Hepatic stellate cell (primary cell): ENCODE results near the gene NFE2L3.
"Not testable (repeated sequence)": the region's sequence is repeated elsewhere in the genome, so short reads cannot be mapped to it uniquely, and the experiment has no call there.

Source experiments
- DNase-seq: peaks from one replicate; pipeline ENCODE4 v3.0.0; 2011; ENCODE audit warnings: low spot score

The NFE2L3 gene, protein sequence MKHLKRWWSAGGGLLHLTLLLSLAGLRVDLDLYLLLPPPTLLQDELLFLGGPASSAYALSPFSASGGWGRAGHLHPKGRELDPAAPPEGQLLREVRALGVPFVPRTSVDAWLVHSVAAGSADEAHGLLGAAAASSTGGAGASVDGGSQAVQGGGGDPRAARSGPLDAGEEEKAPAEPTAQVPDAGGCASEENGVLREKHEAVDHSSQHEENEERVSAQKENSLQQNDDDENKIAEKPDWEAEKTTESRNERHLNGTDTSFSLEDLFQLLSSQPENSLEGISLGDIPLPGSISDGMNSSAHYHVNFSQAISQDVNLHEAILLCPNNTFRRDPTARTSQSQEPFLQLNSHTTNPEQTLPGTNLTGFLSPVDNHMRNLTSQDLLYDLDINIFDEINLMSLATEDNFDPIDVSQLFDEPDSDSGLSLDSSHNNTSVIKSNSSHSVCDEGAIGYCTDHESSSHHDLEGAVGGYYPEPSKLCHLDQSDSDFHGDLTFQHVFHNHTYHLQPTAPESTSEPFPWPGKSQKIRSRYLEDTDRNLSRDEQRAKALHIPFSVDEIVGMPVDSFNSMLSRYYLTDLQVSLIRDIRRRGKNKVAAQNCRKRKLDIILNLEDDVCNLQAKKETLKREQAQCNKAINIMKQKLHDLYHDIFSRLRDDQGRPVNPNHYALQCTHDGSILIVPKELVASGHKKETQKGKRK

DNA sequence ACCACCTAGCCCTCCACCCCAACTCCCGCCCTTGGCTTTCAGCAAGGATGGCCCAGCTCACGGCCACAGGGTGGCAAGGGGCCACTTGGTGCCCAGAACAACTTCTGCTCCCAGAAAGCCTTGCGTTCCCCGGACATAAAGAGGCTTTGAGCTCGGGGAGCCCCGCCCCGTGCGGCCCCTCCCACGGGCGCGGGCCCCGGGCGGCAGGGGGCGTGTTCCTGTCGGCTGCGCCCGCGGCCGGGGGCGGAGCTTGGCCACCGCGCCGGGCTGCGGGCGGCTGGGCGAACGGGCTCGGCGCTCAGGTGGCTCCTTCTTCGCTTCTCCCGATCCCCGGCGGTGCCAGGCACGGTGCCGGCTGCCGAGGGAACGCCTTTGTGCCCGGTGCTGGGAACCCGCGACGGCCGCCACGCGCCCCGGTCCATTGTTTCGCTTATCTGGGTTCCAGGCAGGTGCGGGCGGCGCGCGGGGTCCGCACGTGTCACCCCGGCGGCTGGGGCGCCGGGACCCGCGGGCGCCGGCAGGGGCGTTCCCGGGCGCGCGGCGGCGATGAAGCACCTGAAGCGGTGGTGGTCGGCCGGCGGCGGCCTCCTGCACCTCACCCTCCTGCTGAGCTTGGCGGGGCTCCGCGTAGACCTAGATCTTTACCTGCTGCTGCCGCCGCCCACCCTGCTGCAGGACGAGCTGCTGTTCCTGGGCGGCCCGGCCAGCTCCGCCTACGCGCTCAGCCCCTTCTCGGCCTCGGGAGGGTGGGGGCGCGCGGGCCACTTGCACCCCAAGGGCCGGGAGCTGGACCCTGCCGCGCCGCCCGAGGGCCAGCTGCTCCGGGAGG is at the start of gene NFE2L3:
NFE2L3 (plus strand) TSS at position 246 of the 829 bp plus-strand sequence; CDS start at position 547, 301 bp downstream.
- DNase-seq: peak; percentile 58

DNA sequence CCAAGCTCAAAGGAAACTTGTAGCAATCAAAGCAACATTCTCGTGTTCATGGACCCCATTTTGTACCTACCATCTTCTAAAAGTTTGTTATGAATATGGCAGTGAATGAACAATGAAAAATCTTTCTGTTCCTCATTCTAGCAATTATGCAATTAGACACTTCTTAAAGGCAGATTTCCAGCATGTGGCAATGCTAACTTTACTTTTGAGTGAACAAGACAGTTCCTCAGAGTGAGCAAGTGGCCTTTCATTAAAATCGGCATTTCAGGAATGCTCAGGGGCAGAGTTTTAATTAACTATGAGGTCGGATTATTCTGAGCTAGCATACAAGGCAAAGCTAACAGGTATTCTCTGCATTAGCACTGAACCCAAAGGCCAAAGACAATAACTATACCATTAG is 48.4 kb upstream of the NFE2L3 start:
- DNase-seq: no peak

DNA sequence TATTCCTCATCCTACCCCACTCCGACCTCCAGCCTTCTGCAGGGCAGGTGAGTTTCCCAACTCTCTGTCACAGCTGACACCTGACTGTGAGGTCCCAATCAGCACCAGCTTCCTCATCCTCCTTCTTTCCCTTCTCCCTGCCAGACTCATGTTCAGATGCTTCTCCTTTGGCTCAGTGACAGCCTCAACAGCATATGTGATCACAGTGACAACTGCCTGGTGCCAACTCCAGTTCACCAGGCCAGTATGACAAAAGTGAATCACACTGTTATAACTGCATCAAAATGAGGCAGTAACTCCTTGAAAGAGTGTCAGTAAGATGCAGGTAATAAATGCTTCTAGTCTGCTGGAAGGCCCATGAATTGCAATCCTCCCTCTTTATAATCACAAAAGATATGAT is 46.8 kb upstream of the NFE2L3 start:
- no peak for DNase-seq

DNA sequence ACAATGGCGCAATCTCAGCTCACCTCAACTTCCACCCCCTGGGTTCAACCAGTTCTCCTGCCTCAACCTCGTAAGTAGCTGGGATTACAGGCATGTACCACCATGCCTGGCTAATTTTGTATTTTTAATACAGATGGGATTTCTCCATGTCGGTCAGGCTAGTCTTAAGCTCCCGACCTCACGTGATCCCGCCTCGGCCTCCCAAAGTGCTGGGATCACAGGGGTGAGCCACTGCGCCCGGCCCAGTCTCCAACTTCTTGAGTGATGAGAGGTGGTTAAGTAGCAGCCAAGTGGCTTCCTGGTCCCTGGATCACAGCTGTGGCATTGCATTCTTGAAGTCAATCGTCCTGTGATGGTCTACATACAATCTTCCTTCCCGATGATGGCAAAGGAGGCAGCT is 46.1 kb upstream of the NFE2L3 start:
- no peak for DNase-seq

DNA sequence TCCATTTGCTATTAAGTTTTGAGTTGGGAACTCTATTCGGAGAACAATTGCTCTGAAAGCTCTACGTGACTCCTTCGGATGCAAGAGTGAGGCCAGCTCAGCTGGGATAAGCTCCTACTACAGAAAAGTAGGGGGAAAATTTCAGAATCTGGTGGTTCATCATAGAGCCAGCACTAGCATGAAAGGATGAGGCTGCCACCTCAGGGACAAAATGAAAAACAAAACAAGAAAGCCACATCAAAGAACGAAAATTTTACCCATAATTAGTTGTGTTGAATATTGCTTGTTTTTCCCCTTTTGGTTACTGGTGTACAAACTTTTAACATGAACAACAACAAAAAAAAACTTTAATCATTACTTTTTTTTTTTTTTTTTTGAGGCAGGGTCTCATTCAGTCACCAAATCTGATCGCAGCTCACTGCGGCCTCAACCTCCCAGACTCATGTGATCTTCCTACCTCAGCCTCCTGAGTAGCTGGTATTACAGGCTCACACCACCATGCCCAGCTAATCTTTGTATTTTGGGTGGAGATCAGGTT is 39.7 kb upstream of the NFE2L3 start:
- no peak for DNase-seq

DNA sequence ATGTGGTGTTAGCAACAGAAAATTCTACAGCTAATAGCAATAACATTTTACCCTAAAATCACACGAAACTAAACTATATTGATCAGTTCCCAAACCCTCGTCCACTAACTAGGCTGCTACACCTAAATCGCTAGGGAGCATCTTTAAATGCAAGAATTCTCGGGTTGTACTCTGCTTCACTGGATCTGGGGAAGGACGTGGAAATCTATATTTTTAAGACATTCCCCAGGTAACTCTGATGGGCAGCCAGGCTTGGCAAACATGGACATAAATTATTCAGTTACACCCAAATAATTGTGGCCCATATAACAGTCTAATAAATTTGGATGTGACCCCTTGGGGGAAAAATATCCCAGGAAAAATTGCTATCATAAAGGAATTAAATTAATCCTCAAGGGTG is 36.3 kb upstream of the NFE2L3 start:
- DNase-seq: no peak

DNA sequence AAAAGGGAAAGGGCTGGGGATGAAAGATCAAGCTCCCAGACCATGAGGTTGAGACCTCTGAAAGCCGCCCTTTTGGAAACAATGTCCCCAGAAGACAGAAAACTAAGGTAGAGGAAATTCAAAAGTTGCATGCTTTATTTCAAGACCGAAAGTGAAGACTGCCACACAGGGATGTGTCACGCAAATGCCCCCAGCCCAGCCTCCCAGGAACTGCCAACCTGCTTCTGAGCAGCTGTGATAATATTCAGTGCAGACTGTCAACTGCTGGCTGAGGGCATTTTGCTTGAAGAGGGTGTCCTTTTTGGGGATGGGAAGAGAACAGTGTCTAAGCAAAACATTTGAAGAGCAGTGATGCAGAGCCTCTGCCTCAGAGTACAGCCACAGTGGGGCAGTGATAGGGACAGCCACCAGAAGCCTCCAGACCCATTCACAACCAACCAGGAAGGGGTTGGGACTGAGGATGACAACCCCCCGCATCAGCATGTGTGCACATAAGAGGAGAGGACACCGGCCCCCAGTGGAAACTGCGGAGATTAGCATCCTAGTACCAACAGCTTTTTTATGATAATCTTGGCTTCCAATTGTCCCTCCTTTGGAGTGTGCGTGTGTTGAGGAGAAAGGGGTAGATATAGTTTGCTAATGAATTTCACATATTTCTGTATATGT is 34.7 kb upstream of the NFE2L3 start:
- no peak for DNase-seq

DNA sequence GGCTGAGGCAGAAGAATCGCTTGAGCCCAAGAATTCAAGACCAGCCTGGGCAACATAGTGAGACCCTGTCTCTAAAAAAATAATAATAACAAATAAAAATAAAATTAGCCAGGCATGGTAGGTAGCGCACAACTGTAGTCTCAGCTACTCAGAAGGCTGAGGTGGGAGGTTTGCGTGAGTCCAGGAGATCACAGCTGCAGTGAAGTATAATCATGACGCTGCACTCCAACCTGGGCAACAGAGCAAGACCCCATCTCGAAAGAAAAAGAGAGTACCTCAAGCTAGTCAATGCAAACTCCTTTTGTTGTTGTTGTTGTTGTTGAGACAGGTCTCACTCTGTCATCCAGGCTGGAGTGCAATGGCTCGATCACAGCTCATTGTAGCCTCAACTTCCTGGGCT is 34.0 kb upstream of the NFE2L3 start:
- DNase-seq: no peak

DNA sequence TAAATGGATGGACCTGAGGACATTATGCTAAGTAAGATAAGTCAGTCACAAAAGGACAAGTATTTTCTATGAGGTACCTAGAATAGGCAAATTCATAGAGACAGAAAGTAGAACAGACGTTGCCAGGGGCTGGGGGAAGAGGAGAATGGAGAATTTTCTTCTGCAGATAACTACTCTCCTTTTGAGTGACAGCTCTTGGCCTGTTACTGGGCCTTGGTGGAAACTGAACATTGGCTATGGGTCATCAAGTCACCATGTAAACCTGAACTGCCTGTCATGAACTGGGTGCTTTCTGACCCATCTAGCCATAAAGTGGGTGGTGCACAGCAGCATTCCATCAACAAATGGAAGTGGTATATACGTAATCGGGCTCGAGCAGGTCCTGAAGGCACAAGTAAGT is 29.3 kb upstream of the NFE2L3 start:
- DNase-seq: no peak

DNA sequence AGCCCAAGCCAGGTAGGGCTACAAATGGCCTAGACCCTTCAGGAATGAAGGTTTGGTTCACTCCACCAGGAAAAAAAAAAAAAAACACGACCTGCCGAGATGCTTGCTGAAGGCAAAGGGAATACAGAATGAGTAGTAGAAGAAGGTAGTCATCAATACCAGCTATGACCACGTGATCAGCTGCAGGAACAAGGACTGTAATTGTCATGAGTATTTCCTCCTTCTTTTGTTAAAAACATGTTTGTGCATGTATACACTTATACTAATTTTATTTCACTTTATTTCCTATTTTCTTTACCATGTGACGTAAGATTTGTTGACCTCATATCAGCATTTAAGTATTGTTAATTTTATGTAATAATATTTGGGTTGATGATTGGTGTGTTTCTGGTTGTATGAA is 27.2 kb upstream of the NFE2L3 start:
- DNase-seq: not testable (repeated sequence)

DNA sequence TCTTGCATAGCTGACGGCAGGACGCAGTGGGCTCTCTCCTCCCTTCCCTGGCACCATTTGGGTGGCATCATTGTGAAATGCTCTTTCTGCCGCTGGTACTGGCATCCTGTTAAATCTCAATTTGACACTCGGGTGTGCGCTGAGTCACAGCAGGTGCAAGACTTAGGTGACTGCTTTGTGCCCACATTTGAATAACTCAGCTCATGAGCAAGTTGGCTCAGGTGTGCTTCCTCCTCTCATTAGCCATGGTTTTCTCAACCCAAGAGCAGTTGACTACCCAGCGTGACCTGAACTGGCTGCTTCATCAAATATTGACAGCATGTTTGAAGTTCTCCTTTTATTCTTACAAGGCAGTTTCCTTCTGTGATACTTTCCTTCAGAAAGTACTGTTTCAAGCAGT is 24.6 kb upstream of the NFE2L3 start:
- DNase-seq: no peak

DNA sequence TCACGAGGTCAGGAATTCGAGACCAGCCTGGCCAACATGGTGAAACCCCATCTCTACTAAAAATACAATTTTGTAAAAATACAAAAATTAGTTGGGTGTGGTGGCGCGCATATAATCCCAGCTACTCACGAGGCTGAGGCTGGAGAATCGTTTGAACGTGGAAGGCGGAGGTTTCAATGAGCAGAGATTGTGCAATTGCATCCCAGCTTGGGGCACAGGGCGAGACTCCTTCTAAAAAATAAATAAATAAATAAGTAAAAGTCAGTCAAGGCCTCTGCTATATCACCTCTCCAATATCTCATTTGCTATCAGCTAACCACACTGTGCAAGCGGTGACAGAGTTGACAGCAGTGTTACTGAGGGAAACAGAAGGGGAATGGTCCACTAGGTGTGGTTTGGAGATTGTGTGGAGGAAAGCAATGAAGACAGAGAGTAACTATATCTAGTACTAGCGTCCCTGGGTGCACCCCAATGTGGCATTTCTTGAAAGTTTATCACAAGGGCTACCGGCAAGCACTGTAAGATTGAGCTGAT is 20.9 kb upstream of the NFE2L3 start:
- no peak for DNase-seq

DNA sequence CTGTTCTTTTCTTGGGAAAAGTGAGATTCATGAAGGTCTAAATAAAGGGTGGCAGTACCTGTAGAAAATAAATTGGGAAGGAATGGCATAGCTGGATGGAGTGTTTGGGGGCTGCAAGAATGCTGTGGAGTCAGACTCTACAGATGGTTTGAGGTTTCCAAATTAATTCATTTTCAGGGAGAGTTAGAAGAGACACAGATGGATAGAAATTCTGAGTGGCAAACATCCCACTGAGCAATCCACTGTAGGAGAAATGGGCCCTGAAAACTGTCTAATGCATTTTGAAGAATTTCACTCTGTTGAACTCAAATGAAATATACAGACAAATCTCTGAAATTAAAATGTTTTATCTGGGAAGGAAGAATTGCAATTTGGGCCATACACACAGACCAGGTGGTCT is 16.9 kb upstream of the NFE2L3 start:
- DNase-seq: no peak

DNA sequence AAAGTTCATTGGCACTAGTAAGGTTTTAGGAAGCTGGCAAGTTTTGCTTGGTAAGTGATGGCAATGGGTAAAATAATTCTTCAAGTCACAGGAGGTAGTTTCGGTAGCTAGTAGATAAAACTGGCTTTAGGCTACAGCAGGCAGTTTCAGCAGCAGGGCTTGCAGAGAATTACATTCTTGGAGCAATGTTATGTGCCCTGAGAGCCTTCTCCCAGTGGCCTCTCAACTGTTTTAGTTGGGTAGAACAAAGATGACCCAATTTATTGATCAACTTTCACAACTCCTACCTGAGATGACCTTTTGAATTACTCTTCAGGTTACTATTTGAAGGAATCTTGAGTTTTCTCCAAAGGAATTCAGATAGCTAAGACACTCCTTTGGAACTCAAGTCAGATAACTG is 16.4 kb upstream of the NFE2L3 start:
- no peak for DNase-seq

DNA sequence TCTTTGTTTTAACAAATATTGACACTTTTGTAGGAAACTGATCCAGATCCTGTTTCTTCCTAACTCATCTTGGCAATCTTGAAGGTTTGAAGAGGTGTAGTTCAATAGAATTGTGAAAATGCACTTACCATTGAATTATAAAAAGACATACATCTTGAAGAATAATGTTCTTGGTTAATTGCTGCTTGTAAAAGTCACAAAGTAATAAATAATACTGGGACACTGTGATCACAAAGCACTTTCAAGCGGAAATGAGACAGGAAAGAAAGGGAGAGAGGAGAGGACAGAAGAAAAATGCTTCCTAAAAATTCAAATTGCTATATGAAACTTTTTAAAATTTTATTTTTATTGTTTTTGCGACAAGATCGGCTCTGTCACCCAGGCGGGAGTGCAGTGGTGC is 15.2 kb upstream of the NFE2L3 start:
- DNase-seq: no peak

DNA sequence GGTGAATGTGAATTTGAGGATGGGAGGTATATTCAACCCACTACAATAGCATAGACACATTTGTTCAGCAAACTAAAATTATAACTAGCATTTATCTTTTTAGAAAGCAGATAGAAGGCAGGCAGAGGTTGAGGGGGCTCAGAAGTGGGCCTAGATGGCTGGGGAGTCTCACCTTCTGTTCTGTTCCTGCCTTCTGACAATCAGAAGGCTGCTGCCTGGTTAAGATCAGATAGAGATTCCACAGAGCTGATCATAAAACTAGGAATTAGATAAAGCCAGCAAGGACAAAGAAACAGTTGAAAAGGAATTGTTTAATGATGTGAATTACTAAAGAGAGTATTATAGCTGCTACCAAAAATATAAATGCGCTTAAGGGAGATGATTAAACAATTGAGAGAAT is 11.6 kb upstream of the NFE2L3 start:
- no peak for DNase-seq

DNA sequence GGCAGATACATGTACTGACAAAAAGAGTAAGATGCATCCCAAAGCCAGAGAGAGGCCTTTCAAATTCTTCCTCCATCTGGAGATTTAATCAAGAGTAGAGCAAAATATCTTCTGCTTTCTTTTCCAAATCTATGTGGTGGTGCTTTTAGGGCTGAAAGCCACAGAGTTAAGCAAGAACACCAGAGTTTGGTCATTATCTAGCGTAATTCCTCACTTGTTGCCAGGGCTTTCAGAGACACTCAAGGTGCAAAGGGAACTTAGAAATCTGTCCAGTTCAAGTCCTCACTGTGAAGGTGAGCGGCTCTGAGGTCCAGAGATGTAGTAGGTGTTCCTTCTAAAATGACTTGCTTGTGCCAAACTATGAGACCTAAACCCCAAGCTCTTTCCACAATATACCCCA is 10.9 kb upstream of the NFE2L3 start:
- no peak for DNase-seq

DNA sequence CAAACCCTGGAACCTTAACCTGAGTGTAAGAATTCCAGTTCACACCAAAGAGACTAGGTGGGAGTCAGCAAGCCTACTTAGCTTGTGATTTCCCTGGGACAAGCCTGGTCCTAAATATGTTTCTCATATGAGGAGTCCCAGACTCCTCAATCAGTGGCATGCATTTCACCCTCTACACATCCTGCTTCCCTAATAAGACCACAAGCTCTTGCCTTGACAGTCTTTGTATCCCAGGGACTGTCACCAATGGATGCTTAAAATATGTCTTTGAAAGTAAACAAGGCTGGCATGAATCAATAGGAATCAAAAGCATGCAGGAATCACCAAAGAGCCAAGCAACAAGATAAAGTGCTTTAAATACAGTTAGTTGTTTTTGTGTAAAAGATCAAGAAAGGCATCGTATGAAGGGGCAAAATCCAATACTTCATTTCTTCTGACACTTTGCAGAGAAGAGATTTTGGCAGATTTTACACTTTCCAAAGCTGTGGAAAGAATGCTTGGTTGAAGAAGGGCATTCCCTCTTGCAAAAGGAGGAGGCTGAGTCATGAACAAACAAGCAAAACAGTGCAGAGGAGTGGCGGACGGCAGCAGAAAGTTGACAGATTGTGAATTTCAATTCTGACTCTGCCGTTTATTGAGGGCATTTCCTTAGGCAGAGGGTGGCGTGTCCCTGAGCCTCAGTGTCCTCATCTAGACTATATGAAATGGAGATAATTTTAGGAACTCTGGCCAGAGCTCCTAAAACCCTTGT is 8.5 kb upstream of the NFE2L3 start:
- no peak for DNase-seq

DNA sequence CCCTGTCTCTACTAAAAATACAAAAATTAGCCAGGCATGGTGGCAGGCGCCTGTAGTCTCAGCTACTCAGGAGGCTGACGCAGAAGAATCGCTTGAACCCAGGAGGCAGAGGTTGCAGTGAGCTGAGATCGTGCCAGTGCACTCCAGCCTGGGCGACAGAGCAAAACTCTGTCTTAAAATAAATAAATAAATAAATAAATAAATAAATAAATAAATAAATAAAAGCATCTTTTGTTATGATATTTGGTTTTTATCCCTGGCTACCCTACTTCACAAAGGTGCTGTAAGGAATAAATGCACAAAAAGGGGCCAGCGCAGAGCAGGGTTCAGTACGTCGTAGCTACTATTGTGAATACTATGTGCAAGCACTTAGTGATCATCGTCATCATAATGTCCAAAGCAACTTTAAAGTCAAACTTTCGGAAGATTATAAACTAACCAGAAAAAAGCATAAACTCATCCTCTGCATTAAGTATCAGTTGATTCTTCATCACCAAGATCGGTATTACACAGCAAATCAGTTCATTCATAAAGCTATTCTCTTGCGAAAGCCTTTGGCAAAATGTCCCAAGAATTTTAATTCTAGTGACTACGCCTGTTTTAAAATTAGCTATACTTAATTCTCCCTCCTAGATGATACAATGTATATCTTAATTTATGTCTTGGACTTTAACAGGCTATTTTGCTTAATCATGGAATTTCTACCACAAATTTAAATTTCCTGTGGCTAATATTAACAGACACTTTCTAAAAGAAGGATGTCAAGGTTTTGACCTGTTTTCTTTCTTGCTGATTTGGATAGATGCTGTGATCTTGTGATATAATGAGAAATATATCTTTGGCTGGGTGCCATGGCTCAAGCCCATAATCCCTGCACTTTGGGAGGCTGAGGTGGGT is 7.6 kb upstream of the NFE2L3 start:
- DNase-seq: no peak

DNA sequence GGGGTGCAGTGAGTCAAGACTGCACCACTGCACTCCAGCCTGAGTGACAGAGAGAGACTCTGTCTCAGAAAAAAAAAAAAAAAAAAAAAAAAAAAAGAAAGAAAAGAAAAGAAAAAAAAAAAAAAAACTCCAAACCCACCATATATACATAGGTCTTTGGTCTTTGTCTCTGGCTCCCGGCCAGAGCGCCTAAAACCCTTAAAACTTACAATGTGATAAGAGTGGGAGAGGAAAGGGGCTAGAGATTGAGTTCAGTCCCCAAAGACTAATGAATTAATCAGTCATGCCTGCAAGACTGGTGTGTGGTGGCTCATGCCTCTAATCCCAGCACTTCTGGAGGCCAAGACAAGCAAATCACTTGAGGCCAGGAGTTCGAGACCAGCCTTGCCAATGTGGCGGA is 6.8 kb upstream of the NFE2L3 start:
- no peak for DNase-seq
